GM23338 (cell line): ENCODE data around the gene GGNBP2. TPM values are rescaled to one million over a fixed set of nuclear protein-coding genes. Genes with fewer than 3 reads are reported as not detected.
"Not testable (repeated sequence)": the region's sequence is repeated elsewhere in the genome, so short reads cannot be mapped to it uniquely, and the experiment has no call there.

Source experiments
- ATAC-seq: fragments of 200-7000 bp; cut with Tn5 transposase; 3 replicates; pipeline ENCODE4 v1.9.1; 2020
- DNase-seq: peaks from one replicate; pipeline ENCODE4 v3.0.0-alpha.2; 2015; ENCODE audit warnings: low spot score
- H2AFZ ChIP-seq: fragments of 200-600 bp; sonication (generic); 2 replicates; pipeline ENCODE4 v1.8.0; 2016; ENCODE audit warnings: antibody characterized with exemption, mild to moderate bottlenecking, moderate library complexity
- H3F3A ChIP-seq: fragments of 200-600 bp; sonication (generic); replicated peaks from 2 replicates; pipeline ENCODE4 v1.8.0; 2017; ENCODE audit warnings: antibody characterized with exemption, mixed run types, low read depth
- H3K27ac ChIP-seq: fragments of 200-600 bp; sonication (generic); 2 replicates; pipeline ENCODE4 v1.6.1; 2016; ENCODE audit warnings: low read depth
- H3K27me3 ChIP-seq: fragments of 200-600 bp; sonication (generic); 2 replicates; pipeline ENCODE4 v1.8.0; 2016; ENCODE audit warnings: mild to moderate bottlenecking, mixed run types, moderate library complexity; ENCODE audit not compliant: insufficient read depth
- H3K36me3 ChIP-seq: fragments of 200-600 bp; sonication (generic); 2 replicates; pipeline ENCODE4 v1.8.0; 2016; ENCODE audit warnings: mild to moderate bottlenecking; ENCODE audit not compliant: insufficient read depth
- H3K4me1 ChIP-seq: fragments of 200-600 bp; sonication (generic); 2 replicates; pipeline ENCODE4 v1.8.0; 2016; ENCODE audit warnings: mild to moderate bottlenecking, moderate library complexity; ENCODE audit not compliant: insufficient read depth
- H3K4me2 ChIP-seq: fragments of 200-600 bp; sonication (generic); 2 replicates; pipeline ENCODE4 v1.7.1; 2017; ENCODE audit warnings: mixed run types
- H3K4me3 ChIP-seq: fragments of 200-600 bp; sonication (generic); 2 replicates; pipeline ENCODE4 v1.6.1; 2016; ENCODE audit warnings: mixed run types
- H3K79me2 ChIP-seq: fragments of 200-600 bp; sonication (generic); replicated peaks from 2 replicates; pipeline ENCODE4 v1.8.0; 2017; ENCODE audit warnings: mild to moderate bottlenecking; ENCODE audit not compliant: insufficient read depth
- H3K9me2 ChIP-seq: fragments of 200-600 bp; sonication (generic); 2 replicates; pipeline ENCODE4 v1.8.0; 2017; ENCODE audit not compliant: insufficient read depth
- H4K20me1 ChIP-seq: fragments of 200-600 bp; sonication (generic); replicated peaks from 2 replicates; pipeline ENCODE4 v1.8.0; 2017; ENCODE audit warnings: mild to moderate bottlenecking; ENCODE audit not compliant: insufficient read depth
- H3K27ac Mint-ChIP-seq: 2 replicates; pipeline ENCODE4 v1.8.0; 2020; ENCODE audit warnings: inconsistent platforms, mild to moderate bottlenecking, moderate library complexity, mixed read lengths
- H3K27me3 Mint-ChIP-seq: 3 replicates; pipeline ENCODE4 v1.8.0; 2022; ENCODE audit warnings: low read depth, mild to moderate bottlenecking, moderate library complexity, mixed read lengths, inconsistent platforms; ENCODE audit not compliant: insufficient read depth, poor library complexity
- H3K36me3 Mint-ChIP-seq: 3 replicates; pipeline ENCODE4 v1.8.0; 2021; ENCODE audit warnings: low read depth, mild to moderate bottlenecking, inconsistent platforms, moderate library complexity, mixed read lengths
- H3K4me1 Mint-ChIP-seq: 3 replicates; pipeline ENCODE4 v1.8.0; 2020; ENCODE audit warnings: mild to moderate bottlenecking, inconsistent platforms, mixed read lengths
- H3K4me3 Mint-ChIP-seq: 3 replicates; pipeline ENCODE4 v1.8.0; 2021; ENCODE audit warnings: moderate library complexity, mild to moderate bottlenecking, inconsistent platforms, mixed read lengths
- H3K9me3 Mint-ChIP-seq: 3 replicates; pipeline ENCODE4 v1.8.0; 2020; ENCODE audit warnings: moderate library complexity, mild to moderate bottlenecking, inconsistent platforms, mixed read lengths
- CREB1 ChIP-seq: fragments of 250-450 bp; sonication (Bioruptor Pico); IDR thresholded peaks from 2 replicates; pipeline ENCODE4 v1.5.0; 2020; ENCODE audit warnings: low read depth, mild to moderate bottlenecking, moderate library complexity
- EZH2 ChIP-seq: fragments of 200-600 bp; sonication (generic); IDR thresholded peaks from one replicate; pipeline ENCODE4 v1.8.0; 2017; ENCODE audit warnings: antibody characterized with exemption, mild to moderate bottlenecking, low read depth; ENCODE audit not compliant: unreplicated experiment
- JUNB ChIP-seq: IDR thresholded peaks from one replicate; pipeline ENCODE4 v1.6.1; 2016; ENCODE audit warnings: antibody characterized with exemption; ENCODE audit not compliant: unreplicated experiment
- REST ChIP-seq: IDR thresholded peaks from one replicate; pipeline ENCODE4 v1.6.1; 2018; ENCODE audit warnings: antibody characterized with exemption; ENCODE audit not compliant: unreplicated experiment
- STAT1 ChIP-seq: IDR thresholded peaks from one replicate; pipeline ENCODE4 v1.6.1; 2016; ENCODE audit warnings: antibody characterized with exemption; ENCODE audit not compliant: unreplicated experiment
- ZNF114 ChIP-seq: fragments of 250-450 bp; sonication (Bioruptor Pico); IDR thresholded peaks from 2 replicates; pipeline ENCODE4 v1.5.0; 2020; ENCODE audit warnings: mild to moderate bottlenecking, moderate library complexity
- polyA plus RNA-seq: library from polyadenylated mRNA; unstranded; fragments of >200 nt; fragmentation: Nextera tagmentation; extraction: Ambion mirVana; gene quantifications from 2 replicates; pipeline ENCODE4 v1.2.1, GENCODE V29; 2016
- total RNA-seq: library from RNA; depleted of rRNA; stranded (reverse); fragments of >200 nt; shearing (Covaris generic); gene quantifications from 2 replicates; pipeline ENCODE4 v1.2.3, GENCODE V29; 2014
- TF ChIP-seq, protein P1 (sequence below), 2 experiments: fragments of 200-600 bp in 1 of 2; sonication (generic) in 1 of 2; conservative IDR thresholded peaks; 2 replicates each; pipeline versions ENCODE4 v1.5.1 to v1.6.1; 2016 to 2017; ENCODE audit warnings: antibody characterized with exemption in 2 of 2, low read depth in 2 of 2, mild to moderate bottlenecking in 2 of 2, moderate library complexity in 1 of 2

GGNBP2 gene
- total and polyA plus RNA-seq, 2 experiments from 2014 or later = 40.7 to 41.2 TPM

GRCh38 chr17:36507266-36507665 lies 37.5 kb upstream of the GGNBP2 start:
- no peak overlapping the region for H3K4me3 Mint-ChIP-seq
- no peak for DNase-seq
- no peaks in the 10 kb centered on the region for H3K4me1 Mint-ChIP-seq
- peaks cover 11% of the 10 kb centered on the region; the same call in 1 of the 2 replicates for H3K36me3 ChIP-seq
- TF ChIP-seq JUNB = no peak
- TF ChIP-seq CREB1 = no peak
- no peak for TF ChIP-seq REST
- TF ChIP-seq STAT1 = no peak
- TF ChIP-seq, protein P1, sequence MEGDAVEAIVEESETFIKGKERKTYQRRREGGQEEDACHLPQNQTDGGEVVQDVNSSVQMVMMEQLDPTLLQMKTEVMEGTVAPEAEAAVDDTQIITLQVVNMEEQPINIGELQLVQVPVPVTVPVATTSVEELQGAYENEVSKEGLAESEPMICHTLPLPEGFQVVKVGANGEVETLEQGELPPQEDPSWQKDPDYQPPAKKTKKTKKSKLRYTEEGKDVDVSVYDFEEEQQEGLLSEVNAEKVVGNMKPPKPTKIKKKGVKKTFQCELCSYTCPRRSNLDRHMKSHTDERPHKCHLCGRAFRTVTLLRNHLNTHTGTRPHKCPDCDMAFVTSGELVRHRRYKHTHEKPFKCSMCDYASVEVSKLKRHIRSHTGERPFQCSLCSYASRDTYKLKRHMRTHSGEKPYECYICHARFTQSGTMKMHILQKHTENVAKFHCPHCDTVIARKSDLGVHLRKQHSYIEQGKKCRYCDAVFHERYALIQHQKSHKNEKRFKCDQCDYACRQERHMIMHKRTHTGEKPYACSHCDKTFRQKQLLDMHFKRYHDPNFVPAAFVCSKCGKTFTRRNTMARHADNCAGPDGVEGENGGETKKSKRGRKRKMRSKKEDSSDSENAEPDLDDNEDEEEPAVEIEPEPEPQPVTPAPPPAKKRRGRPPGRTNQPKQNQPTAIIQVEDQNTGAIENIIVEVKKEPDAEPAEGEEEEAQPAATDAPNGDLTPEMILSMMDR (conservative IDR thresholded peaks at IDR 0.05; ENCODE audit: low read depth in 2 of 2) = no peak
- TF ChIP-seq ZNF114 (CRISPR knock-in tag) = no peak
- no peak for TF ChIP-seq EZH2
- H3F3A ChIP-seq = no peaks in the 10 kb centered on the region
- H2AFZ ChIP-seq = no peak overlapping the region
- no peak overlapping the region for H3K4me2 ChIP-seq
- no peaks in the 10 kb centered on the region for H3K79me2 ChIP-seq
- H3K36me3 Mint-ChIP-seq = peaks cover 94% of the 10 kb centered on the region
- H4K20me1 ChIP-seq = peaks cover 4% of the 10 kb centered on the region
- H3K4me3 ChIP-seq = no peak overlapping the region
- no peak for ATAC-seq
- peaks cover 12% of the 10 kb centered on the region for H3K27me3 Mint-ChIP-seq
- H3K27me3 ChIP-seq = no peaks in the 10 kb centered on the region
- no peaks in the 10 kb centered on the region for H3K4me1 ChIP-seq
- no peaks in the 10 kb centered on the region for H3K9me2 ChIP-seq
- H3K9me3 Mint-ChIP-seq = no peaks in the 10 kb centered on the region
- H3K27ac ChIP-seq = no peak overlapping the region
- no peak overlapping the region for H3K27ac Mint-ChIP-seq

GRCh38 chr17:36508439-36508838 lies 36.3 kb upstream of the GGNBP2 start:
- H3K36me3 ChIP-seq = peaks cover 13% of the 10 kb centered on the region; the same call in 1 of the 2 replicates
- H3K4me3 Mint-ChIP-seq, H3K27ac ChIP-seq, H3K27me3 ChIP-seq, H3K79me2 ChIP-seq, H3K9me2 ChIP-seq, H3K4me1 Mint-ChIP-seq, H4K20me1 ChIP-seq, H3F3A ChIP-seq, DNase-seq, H2AFZ ChIP-seq, H3K4me1 ChIP-seq, H3K4me2 ChIP-seq, H3K9me3 Mint-ChIP-seq, H3K4me3 ChIP-seq, H3K27ac Mint-ChIP-seq, ATAC-seq: not testable (repeated sequence)
- Mint-ChIP-seq H3K36me3 (peaks cover 93% of the 10 kb centered on the region), H3K27me3 (peaks cover 12% of the 10 kb centered on the region)
